ENCODE data around the gene GAK.
"Not testable (repeated sequence)": the region's sequence is repeated elsewhere in the genome, so short reads cannot be mapped to it uniquely, and the experiment has no call there.

Gene GAK

DNA sequence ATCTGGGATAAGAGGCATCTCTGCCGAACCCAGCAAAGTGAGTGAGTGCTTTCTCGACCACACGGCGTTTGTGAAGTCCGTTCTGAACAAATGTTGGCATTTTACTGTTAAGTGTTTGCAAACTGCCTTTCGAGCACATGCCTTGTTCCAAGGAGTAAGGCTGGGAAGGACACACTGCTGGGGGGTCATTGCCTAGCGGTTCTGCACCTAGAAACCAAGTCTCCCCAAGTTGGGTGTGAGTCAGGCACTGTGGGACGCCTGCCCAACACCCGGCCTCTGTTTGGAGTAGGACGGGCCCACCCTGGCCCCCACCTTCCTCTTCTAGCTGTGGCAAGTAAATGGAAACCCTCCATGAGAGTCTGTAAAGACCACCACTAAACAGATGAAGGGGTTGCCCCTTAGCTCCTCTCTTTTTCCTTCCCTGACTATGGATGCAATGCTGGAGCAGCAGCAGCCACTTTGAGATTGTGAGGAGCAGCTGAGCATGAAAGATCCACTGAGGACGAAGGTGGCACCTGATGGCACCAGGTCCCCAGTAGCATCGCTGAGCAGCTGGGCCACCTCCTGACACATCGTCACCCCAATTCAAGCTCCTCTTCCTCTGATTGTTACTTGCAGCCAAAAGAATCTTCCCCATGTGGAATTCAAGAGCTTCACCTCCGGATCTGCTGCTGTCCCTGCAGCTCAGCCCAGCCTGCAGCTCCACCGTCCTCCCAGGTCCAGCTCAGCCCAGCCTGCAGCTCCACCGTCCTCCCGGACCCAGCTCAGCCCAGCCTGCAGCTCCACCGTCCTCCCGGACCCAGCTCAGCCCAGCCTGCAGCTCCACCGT lies 112.5 kb downstream of the GAK start:
- Histone ChIP-seq H3K9me3 (ENCODE audit: control insufficient read depth in 5 of 5, low read length in 5 of 5) (peaks cover 0 to 8% (median 5%) of the 10 kb centered on the region in 5 donors), H3K4me1 (ENCODE audit: control insufficient read depth in 5 of 5, insufficient read depth in 5 of 5, low read length in 5 of 5) (no peaks in the 10 kb centered on the region), H3K27me3 (ENCODE audit: control insufficient read depth in 5 of 5, insufficient read depth in 4 of 5, low read length in 5 of 5) (peaks cover 42 to 58% (median 46%) of the 10 kb centered on the region in 5 donors), H3K4me3 (ENCODE audit: low read depth in 1 of 5, low read length in 5 of 5) (no peak overlapping the region), H3K36me3 (ENCODE audit: control insufficient read depth in 5 of 5, insufficient read depth in 5 of 5, low read length in 5 of 5) (no peaks in the 10 kb centered on the region), H3K27ac (ENCODE audit: low read depth, low read length) (no peak overlapping the region), H3K9ac (ENCODE audit: low read length in 5 of 5) (no peak overlapping the region)

DNA sequence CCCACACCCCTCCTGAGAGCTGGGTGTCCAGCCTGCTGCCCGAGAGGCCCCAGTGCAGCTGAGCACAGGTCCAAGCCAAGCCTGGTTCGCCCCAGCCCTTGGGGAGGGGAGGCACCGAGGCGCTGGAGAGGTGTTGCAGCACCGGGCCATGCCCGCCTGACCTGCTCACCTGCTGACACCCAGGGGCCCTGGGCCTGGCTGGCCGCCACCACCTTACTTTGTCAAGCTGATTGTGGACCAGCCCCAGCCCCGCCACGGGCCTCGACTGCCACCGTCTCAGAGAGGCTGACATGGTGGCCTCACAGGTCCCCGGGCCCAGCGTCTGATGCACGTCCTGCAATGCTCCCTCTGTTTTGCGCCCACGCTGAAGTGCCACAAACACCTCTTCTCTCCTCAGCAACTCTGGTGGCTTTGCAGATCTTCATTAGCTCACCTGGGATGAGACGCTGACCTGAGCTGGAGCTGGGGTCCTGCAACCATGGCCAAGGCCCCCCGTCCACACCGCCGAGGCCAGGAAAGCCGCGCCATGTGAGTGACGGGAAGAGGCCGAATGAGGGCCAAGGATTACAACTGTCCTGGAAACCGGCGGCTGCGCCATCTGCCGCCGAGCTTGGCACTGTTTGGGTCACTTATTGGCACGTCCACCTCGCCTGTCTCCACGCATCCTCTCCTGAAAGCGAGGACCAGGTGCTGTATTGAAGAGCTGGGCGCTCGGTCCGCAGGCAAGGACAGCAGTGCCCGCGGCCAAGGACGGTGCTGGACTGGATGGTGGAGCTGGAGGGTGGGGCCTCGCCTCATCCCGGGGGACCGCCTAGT lies 113.8 kb downstream of the GAK start:
- Histone ChIP-seq H3K27me3 (ENCODE audit: control insufficient read depth in 5 of 5, insufficient read depth in 4 of 5, low read length in 5 of 5) (peaks cover 40 to 54% (median 44%) of the 10 kb centered on the region in 5 donors), H3K27ac (ENCODE audit: low read depth, low read length) (no peak overlapping the region)

DNA sequence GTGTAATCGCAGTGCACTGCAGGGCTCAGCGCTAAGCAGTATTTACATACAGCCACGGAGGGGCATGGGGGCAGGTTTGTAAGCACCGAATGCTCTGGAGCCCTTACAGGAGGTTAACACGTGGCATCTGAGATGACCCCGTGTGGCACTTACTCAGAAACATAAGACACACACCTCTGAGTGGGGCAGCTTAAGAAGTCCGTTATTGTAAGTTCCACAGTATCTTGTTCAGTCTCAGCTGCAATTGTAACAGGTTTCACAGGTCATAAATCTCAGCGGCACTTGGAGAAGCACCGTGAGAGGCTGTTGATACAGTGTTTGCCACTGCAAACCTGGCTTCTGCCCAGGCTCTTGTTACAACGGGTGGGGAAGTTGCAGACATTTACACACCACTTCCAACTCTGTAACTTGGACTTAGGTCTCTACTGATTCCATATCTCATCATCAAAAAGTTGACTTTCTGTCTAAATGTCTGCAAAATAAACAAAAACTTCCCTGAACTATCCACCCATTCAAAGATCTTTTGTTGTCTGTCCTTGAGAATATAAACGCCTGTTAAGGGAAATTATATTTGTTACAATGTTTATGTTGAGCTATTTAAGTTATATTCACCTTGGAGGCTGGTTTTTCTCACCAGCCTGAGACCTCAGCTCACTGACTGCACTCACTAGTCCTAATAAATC lies 116.5 kb downstream of the GAK start:
- H3K36me3 ChIP-seq (ENCODE audit: control insufficient read depth in 5 of 5, insufficient read depth in 5 of 5, low read length in 5 of 5): no peaks in the 10 kb centered on the region
- H3K27ac ChIP-seq (ENCODE audit: low read depth, low read length): no peak overlapping the region
- H3K9ac ChIP-seq (ENCODE audit: low read length in 5 of 5): no peak overlapping the region
- H3K27me3 ChIP-seq (ENCODE audit: control insufficient read depth in 5 of 5, insufficient read depth in 4 of 5, low read length in 5 of 5): peaks cover 27 to 48% (median 29%) of the 10 kb centered on the region in 5 donors
- no peak overlapping the region for H3K4me3 ChIP-seq (ENCODE audit: low read depth in 1 of 5, low read length in 5 of 5)
- peaks cover 0 to 8% (median 5%) of the 10 kb centered on the region in 5 donors for H3K9me3 ChIP-seq (ENCODE audit: control insufficient read depth in 5 of 5, low read length in 5 of 5)
- no peaks in the 10 kb centered on the region for H3K4me1 ChIP-seq (ENCODE audit: control insufficient read depth in 5 of 5, insufficient read depth in 5 of 5, low read length in 5 of 5)

More for the DNA sequence above, 113.8 kb downstream of the GAK start:
- H3K36me3 ChIP-seq (ENCODE audit: control insufficient read depth in 5 of 5, insufficient read depth in 5 of 5, low read length in 5 of 5): no peaks in the 10 kb centered on the region
- no peaks in the 10 kb centered on the region for H3K4me1 ChIP-seq (ENCODE audit: control insufficient read depth in 5 of 5, insufficient read depth in 5 of 5, low read length in 5 of 5)
- H3K9ac ChIP-seq (ENCODE audit: low read length in 5 of 5): no peak overlapping the region
- H3K4me3 ChIP-seq (ENCODE audit: low read depth in 1 of 5, low read length in 5 of 5): no peak overlapping the region
- peaks cover 0 to 8% (median 5%) of the 10 kb centered on the region in 5 donors for H3K9me3 ChIP-seq (ENCODE audit: control insufficient read depth in 5 of 5, low read length in 5 of 5)

DNA sequence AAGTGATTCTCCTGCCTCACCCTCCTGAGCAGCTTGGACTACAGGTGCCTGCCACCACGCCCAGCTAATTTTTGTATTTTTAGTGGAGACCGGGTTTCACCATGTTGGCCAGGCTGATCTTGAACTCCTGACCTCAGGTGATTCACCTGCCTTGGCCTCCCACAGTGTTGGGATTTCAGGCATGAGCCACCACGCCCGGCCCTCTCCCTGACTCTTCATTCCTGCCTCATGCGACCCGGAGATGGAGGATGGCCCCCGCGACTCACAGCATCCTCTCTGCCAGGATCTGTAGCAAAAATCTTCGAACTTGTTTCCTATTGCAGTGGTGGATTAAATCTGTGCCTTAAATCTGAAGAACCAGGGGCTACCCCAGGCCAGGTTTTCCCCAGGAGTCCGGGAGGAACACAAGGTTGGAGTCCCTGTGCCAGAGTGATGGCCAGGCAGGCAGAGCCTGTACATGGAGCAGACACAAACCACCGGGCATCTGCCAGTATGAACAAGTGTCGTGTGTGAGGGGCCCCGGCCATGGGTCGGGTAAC lies 117.7 kb downstream of the GAK start:
- H3K36me3 ChIP-seq (ENCODE audit: control insufficient read depth in 5 of 5, insufficient read depth in 5 of 5, low read length in 5 of 5): no peaks in the 10 kb centered on the region
- H3K27ac ChIP-seq (ENCODE audit: low read depth, low read length): no peak overlapping the region
- H3K9me3 ChIP-seq (ENCODE audit: control insufficient read depth in 5 of 5, low read length in 5 of 5): peaks cover 0 to 2% (median under 1%) of the 10 kb centered on the region in 5 donors
- H3K27me3 ChIP-seq (ENCODE audit: control insufficient read depth in 5 of 5, insufficient read depth in 4 of 5, low read length in 5 of 5): peaks cover 19 to 37% (median 29%) of the 10 kb centered on the region in 5 donors
- no peak overlapping the region for H3K4me3 ChIP-seq (ENCODE audit: low read depth in 1 of 5, low read length in 5 of 5)
- no peak overlapping the region for H3K9ac ChIP-seq (ENCODE audit: low read length in 5 of 5)
- H3K4me1 ChIP-seq (ENCODE audit: control insufficient read depth in 5 of 5, insufficient read depth in 5 of 5, low read length in 5 of 5): no peaks in the 10 kb centered on the region

DNA sequence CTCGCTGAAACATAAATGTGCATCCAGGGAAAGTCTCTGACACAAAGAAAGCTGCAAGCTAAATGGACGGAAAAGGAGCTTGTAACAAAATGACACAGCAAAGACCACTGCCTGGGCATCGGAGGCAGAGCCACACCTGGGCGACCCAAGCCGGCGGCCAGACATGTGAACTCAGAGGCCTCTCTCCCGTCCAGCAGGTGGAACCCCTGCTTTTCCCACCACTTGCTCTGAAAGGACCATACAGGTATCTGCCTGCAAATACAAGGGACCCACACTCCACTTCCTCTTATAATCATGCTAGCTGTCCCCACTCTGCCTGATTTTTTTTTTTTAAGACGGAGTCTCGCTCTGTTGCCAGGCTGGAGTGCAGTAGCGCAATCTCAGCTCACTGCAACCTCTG lies 118.2 kb downstream of the GAK start:
- Histone ChIP-seq H3K36me3 (ENCODE audit: control insufficient read depth in 5 of 5, insufficient read depth in 5 of 5, low read length in 5 of 5) (no peaks in the 10 kb centered on the region), H3K9ac (ENCODE audit: low read length in 5 of 5) (no peak overlapping the region), H3K9me3 (ENCODE audit: control insufficient read depth in 5 of 5, low read length in 5 of 5) (no peaks in the 10 kb centered on the region), H3K27me3 (ENCODE audit: control insufficient read depth in 5 of 5, insufficient read depth in 4 of 5, low read length in 5 of 5) (peaks cover 18 to 37% (median 29%) of the 10 kb centered on the region in 5 donors), H3K27ac (ENCODE audit: low read depth, low read length) (no peak overlapping the region), H3K4me1 (ENCODE audit: control insufficient read depth in 5 of 5, insufficient read depth in 5 of 5, low read length in 5 of 5) (no peaks in the 10 kb centered on the region), H3K4me3 (ENCODE audit: low read depth in 1 of 5, low read length in 5 of 5) (no peak overlapping the region)

DNA sequence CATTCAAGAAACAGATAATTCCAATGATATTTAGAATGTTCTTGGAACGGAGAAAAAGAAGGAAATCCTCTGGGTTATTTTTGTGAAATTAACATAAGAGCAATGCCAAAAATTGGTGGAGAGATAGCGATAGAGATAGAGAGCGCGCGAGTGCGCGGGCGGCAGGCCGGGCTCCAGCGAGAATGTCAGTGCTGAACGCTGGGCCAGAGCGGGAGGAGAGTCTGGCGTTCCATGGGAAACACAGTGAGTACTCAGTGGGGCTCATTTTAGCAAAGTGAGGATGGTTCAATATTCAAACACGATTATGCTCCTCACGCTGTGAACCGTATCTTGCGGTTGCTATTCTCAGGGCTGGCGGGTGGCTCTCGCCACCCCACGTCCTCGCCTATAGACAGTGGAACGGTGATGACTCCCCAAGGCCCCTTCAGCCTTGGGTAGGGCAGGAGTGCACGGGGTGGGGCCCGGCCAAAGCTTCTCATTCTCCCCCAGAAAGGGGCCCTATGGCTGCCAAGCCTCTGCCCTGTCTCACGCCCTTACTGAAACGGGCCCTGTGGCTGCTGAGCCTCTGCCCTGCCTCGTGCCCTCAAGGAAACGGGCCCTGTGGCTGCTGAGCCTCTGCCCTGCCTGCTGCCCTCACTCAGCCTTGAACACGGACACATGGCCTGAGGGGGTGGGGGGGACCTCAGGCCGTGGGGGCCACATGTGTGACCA lies 123.1 kb downstream of the GAK start:
- no peak overlapping the region for H3K4me3 ChIP-seq (ENCODE audit: low read depth in 1 of 5, low read length in 5 of 5)
- H3K36me3 ChIP-seq (ENCODE audit: control insufficient read depth in 5 of 5, insufficient read depth in 5 of 5, low read length in 5 of 5): no peaks in the 10 kb centered on the region
- peaks cover 12 to 24% (median 16%) of the 10 kb centered on the region in 5 donors for H3K27me3 ChIP-seq (ENCODE audit: control insufficient read depth in 5 of 5, insufficient read depth in 4 of 5, low read length in 5 of 5)
- H3K4me1 ChIP-seq (ENCODE audit: control insufficient read depth in 5 of 5, insufficient read depth in 5 of 5, low read length in 5 of 5): no peaks in the 10 kb centered on the region
- peaks cover 0 to 6% (median 0%) of the 10 kb centered on the region in 5 donors for H3K9me3 ChIP-seq (ENCODE audit: control insufficient read depth in 5 of 5, low read length in 5 of 5)
- H3K9ac ChIP-seq (ENCODE audit: low read length in 5 of 5): no peak overlapping the region
- H3K27ac ChIP-seq (ENCODE audit: low read depth, low read length): no peak overlapping the region

DNA sequence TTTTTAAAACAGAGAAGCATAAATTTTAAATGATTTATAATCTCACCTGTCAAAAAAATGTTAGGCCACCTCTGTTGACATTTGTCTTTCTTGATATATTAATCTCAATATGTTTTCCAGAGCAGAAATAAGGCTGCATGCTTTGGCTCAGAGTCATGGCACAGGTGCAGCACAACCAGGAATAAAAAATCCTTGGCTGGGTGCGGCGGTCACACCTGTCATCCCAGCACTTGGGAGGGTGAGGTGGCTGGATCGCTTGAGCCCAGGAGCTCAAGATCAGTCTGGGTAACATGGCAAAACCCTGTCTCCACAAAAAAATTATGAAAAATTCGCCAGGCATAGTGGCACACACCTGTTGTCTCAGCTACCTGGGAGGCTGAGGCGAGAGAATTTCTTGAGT lies 124.3 kb downstream of the GAK start:
- Histone ChIP-seq H3K27ac (ENCODE audit: low read depth, low read length) (no peak overlapping the region), H3K36me3 (ENCODE audit: control insufficient read depth in 5 of 5, insufficient read depth in 5 of 5, low read length in 5 of 5) (no peaks in the 10 kb centered on the region), H3K4me3 (ENCODE audit: low read depth in 1 of 5, low read length in 5 of 5) (no peak overlapping the region), H3K4me1 (ENCODE audit: control insufficient read depth in 5 of 5, insufficient read depth in 5 of 5, low read length in 5 of 5) (no peaks in the 10 kb centered on the region), H3K9me3 (ENCODE audit: control insufficient read depth in 5 of 5, low read length in 5 of 5) (peaks cover 0 to 6% (median 0%) of the 10 kb centered on the region in 5 donors), H3K9ac (ENCODE audit: low read length in 5 of 5) (no peak overlapping the region), H3K27me3 (ENCODE audit: control insufficient read depth in 5 of 5, insufficient read depth in 4 of 5, low read length in 5 of 5) (peaks cover 4 to 16% (median 7%) of the 10 kb centered on the region in 5 donors)

DNA sequence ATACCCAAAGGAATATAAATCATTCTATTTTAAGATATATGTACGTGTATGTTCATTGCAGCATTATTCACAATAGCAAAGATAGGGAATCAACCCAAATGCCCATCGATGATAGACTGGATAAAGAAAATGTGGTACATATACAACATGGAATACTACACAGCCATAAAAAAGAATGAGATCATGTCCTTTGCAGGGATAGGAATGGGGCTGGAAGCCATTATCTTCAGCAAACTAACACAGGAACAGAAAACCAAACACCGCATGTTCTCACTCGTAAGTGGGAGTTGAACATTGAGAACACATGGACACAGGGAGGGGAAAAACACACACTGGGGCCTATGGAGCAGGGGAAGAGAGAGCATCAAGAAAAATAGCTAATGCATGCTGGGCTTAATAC lies 125.1 kb downstream of the GAK start:
- not testable (repeated sequence) for H3K9ac ChIP-seq (ENCODE audit: low read length in 5 of 5); H3K36me3 ChIP-seq (ENCODE audit: control insufficient read depth in 5 of 5, insufficient read depth in 5 of 5, low read length in 5 of 5); H3K4me1 ChIP-seq (ENCODE audit: control insufficient read depth in 5 of 5, insufficient read depth in 5 of 5, low read length in 5 of 5); H3K27ac ChIP-seq (ENCODE audit: low read depth, low read length); H3K4me3 ChIP-seq (ENCODE audit: low read depth in 1 of 5, low read length in 5 of 5); H3K9me3 ChIP-seq (ENCODE audit: control insufficient read depth in 5 of 5, low read length in 5 of 5)
- peaks cover 4 to 12% (median 7%) of the 10 kb centered on the region in 5 donors for H3K27me3 ChIP-seq (ENCODE audit: control insufficient read depth in 5 of 5, insufficient read depth in 4 of 5, low read length in 5 of 5)

DNA sequence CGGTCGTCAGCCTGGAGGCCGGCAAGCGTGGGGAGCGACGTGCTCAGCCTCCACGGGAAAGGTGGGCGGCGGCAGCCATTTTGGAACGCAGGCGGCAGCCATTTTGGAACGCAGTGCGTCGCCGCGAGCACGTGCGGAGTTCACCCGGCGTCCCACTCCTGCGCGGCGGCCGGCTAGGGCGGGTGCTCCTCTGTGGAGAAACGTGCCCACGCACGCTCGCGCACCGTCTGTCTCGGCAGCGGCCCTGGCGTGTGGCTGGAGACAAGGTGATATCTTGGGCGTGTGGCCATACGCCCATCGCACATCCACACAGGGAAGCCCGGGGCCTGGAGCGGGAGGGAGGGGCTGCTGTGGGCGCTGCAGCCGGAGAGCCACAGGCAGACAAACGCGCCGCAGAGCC lies 127.3 kb downstream of the GAK start:
- H3K36me3 ChIP-seq (ENCODE audit: control insufficient read depth in 5 of 5, insufficient read depth in 5 of 5, low read length in 5 of 5): no peaks in the 10 kb centered on the region
- peaks cover 0 to 13% (median 2%) of the 10 kb centered on the region in 5 donors for H3K9me3 ChIP-seq (ENCODE audit: control insufficient read depth in 5 of 5, low read length in 5 of 5)
- H3K9ac ChIP-seq (ENCODE audit: low read length in 5 of 5): no peak overlapping the region
- no peak overlapping the region for H3K4me3 ChIP-seq (ENCODE audit: low read depth in 1 of 5, low read length in 5 of 5)
- peaks cover 2 to 8% (median 4%) of the 10 kb centered on the region in 5 donors for H3K27me3 ChIP-seq (ENCODE audit: control insufficient read depth in 5 of 5, insufficient read depth in 4 of 5, low read length in 5 of 5)
- no peaks in the 10 kb centered on the region for H3K4me1 ChIP-seq (ENCODE audit: control insufficient read depth in 5 of 5, insufficient read depth in 5 of 5, low read length in 5 of 5)
- H3K27ac ChIP-seq (ENCODE audit: low read depth, low read length): no peak overlapping the region

Data from subcutaneous abdominal adipose tissue (tissue), 5 donors.